ENCODE data around the gene NEDD4L.

Gene NEDD4L

GRCh38 chr18:58005011-58005410 lies 39.0 kb upstream of the NEDD4L start:
- ATAC-seq: no peak
- TF ChIP-seq ARNTL (CRISPR knock-in tag; IDR thresholded peaks at IDR 0.05; ENCODE audit: borderline replicate concordance, low read depth) (no peak), TCF4 (CRISPR knock-in tag; IDR thresholded peaks at IDR 0.05; ENCODE audit: borderline replicate concordance) (no peak), ZC3H10 (CRISPR knock-in tag; IDR thresholded peaks at IDR 0.05) (no peak), ZNF8 (CRISPR knock-in tag; IDR thresholded peaks at IDR 0.05) (no peak), ZFP30 (CRISPR knock-in tag; IDR thresholded peaks at IDR 0.05) (no peak), GLIS3 (CRISPR knock-in tag; IDR thresholded peaks at IDR 0.05) (no peak), ISL1 (CRISPR knock-in tag; IDR thresholded peaks at IDR 0.05) (no peak), SNAI2 (CRISPR knock-in tag; IDR thresholded peaks at IDR 0.05) (no peak), ZNF70 (CRISPR knock-in tag; IDR thresholded peaks at IDR 0.05) (no peak), OSR1 (CRISPR knock-in tag; IDR thresholded peaks at IDR 0.05) (no peak), CSRNP3 (CRISPR knock-in tag; IDR thresholded peaks at IDR 0.05) (no peak), TOX (CRISPR knock-in tag; IDR thresholded peaks at IDR 0.05; ENCODE audit: borderline replicate concordance) (no peak), PATZ1 (CRISPR knock-in tag; IDR thresholded peaks at IDR 0.05; ENCODE audit: borderline replicate concordance) (no peak), BACH2 (CRISPR knock-in tag; IDR thresholded peaks at IDR 0.05; ENCODE audit: borderline replicate concordance) (no peak), ESRRG (CRISPR knock-in tag; IDR thresholded peaks at IDR 0.05) (no peak), ZFP3 (CRISPR knock-in tag; IDR thresholded peaks at IDR 0.05) (no peak), TSHZ2 (CRISPR knock-in tag; IDR thresholded peaks at IDR 0.05) (no peak), CSDC2 (CRISPR knock-in tag; IDR thresholded peaks at IDR 0.05) (no peak), PPARA (CRISPR knock-in tag; IDR thresholded peaks at IDR 0.05; ENCODE audit: borderline replicate concordance) (no peak), POU6F1 (CRISPR knock-in tag; IDR thresholded peaks at IDR 0.05; ENCODE audit: borderline replicate concordance, low read depth) (no peak)

- no peak for TF ChIP-seq ARNTL (CRISPR knock-in tag; IDR thresholded peaks at IDR 0.05; ENCODE audit: borderline replicate concordance, low read depth)
- TF ChIP-seq GLIS3 (CRISPR knock-in tag; IDR thresholded peaks at IDR 0.05): no peak
- TF ChIP-seq POU6F1 (CRISPR knock-in tag; IDR thresholded peaks at IDR 0.05; ENCODE audit: borderline replicate concordance, low read depth): no peak
- TF ChIP-seq OSR1 (CRISPR knock-in tag; IDR thresholded peaks at IDR 0.05): no peak
- no peak for TF ChIP-seq CSDC2 (CRISPR knock-in tag; IDR thresholded peaks at IDR 0.05)
- TF ChIP-seq TOX (CRISPR knock-in tag; IDR thresholded peaks at IDR 0.05; ENCODE audit: borderline replicate concordance): no peak
- TF ChIP-seq ZFP30 (CRISPR knock-in tag; IDR thresholded peaks at IDR 0.05): no peak
- no peak for TF ChIP-seq BACH2 (CRISPR knock-in tag; IDR thresholded peaks at IDR 0.05; ENCODE audit: borderline replicate concordance)
- no peak for TF ChIP-seq PPARA (CRISPR knock-in tag; IDR thresholded peaks at IDR 0.05; ENCODE audit: borderline replicate concordance)
- TF ChIP-seq ISL1 (CRISPR knock-in tag; IDR thresholded peaks at IDR 0.05): no peak
- no peak for TF ChIP-seq ZFP3 (CRISPR knock-in tag; IDR thresholded peaks at IDR 0.05)
- no peak for TF ChIP-seq CREB5 (CRISPR knock-in tag; IDR thresholded peaks at IDR 0.05; ENCODE audit: low read depth)
- no peak for TF ChIP-seq ZC3H10 (CRISPR knock-in tag; IDR thresholded peaks at IDR 0.05)
- no peak for ATAC-seq
Observed at GRCh38 chr18:58005885-58006523, 38.0 kb upstream of the NEDD4L start.
